Fibroblast of the aortic adventitia (primary cell): ENCODE measurements around the gene KCNA3. TPM values are rescaled to one million over a fixed set of nuclear protein-coding genes. Genes with fewer than 3 reads are reported as not detected.

Source experiments
- DNase-seq: peaks from one replicate; pipeline ENCODE4 v3.0.0-alpha.2; 2010; ENCODE audit warnings: low read depth
- H3K4me3 ChIP-seq: 2 replicates; pipeline ENCODE4 v1.5.1; 2011; ENCODE audit warnings: low read depth, mild to moderate bottlenecking, control low read depth, low read length, moderate library complexity
- CTCF ChIP-seq: IDR thresholded peaks from 2 replicates; pipeline ENCODE4 v1.5.1; 2011; ENCODE audit warnings: mild to moderate bottlenecking, low read length, control low read depth, inconsistent platforms; ENCODE audit not compliant: insufficient read depth
- total RNA-seq: library from RNA; depleted of rRNA; stranded (reverse); fragments of >200 nt; gene quantifications from 2 replicates; pipeline ENCODE4 v1.2.3, GENCODE V29; 2012; ENCODE audit warnings: low replicate concordance

The KCNA3 gene
- total RNA-seq, 1 donor = under 0.01 TPM

GRCh38 chr1:110628323-110629105, 46.2 kb downstream of the KCNA3 start:
- DNase-seq = no peak
- H3K4me3 ChIP-seq = no peak overlapping the region
- no peak for TF ChIP-seq CTCF

- no peak for TF ChIP-seq CTCF
- no peak for DNase-seq
- no peak overlapping the region for H3K4me3 ChIP-seq
Observed at GRCh38 chr1:110627764-110628163, 47.0 kb downstream of the KCNA3 start.

GRCh38 chr1:110626889-110627288, 47.9 kb downstream of the KCNA3 start:
- H3K4me3 ChIP-seq = no peak overlapping the region
- no peak for DNase-seq
- TF ChIP-seq CTCF = no peak

Other genes starting within 250 kb of the KCNA3 start
- not detected in 2 replicates for gene PROK1, start 223.8 kb downstream of the KCNA3 start, total RNA-seq
- not detected in 2 replicates for gene KCNA10, start 155.8 kb downstream of the KCNA3 start, total RNA-seq
- gene KCNA2, start 68.6 kb downstream of the KCNA3 start, total RNA-seq = not detected in 2 replicates
- gene CD53, start 198.2 kb upstream of the KCNA3 start, total RNA-seq = not detected in 2 replicates